OCI-LY1 (cell line): Measurements from ENCODE around the gene RNF135.

Experiments
- EZH2 ChIP-seq: fragments of 200-600 bp; sonication (generic), shearing (Covaris generic); IDR thresholded peaks from 2 replicates; pipeline ENCODE4 v1.8.0; 2017; ENCODE audit warnings: borderline replicate concordance, mixed run types, mild to moderate bottlenecking, antibody characterized with exemption, low read length, moderate library complexity, mixed read lengths
- TF ChIP-seq, protein P1 (sequence below): fragments of 200-600 bp; sonication (generic), shearing (Covaris generic); IDR thresholded peaks from 2 replicates; pipeline ENCODE4 v1.5.1; 2017; ENCODE audit warnings: mild to moderate bottlenecking, antibody characterized with exemption, low read length, moderate library complexity, mixed read lengths

DNA sequence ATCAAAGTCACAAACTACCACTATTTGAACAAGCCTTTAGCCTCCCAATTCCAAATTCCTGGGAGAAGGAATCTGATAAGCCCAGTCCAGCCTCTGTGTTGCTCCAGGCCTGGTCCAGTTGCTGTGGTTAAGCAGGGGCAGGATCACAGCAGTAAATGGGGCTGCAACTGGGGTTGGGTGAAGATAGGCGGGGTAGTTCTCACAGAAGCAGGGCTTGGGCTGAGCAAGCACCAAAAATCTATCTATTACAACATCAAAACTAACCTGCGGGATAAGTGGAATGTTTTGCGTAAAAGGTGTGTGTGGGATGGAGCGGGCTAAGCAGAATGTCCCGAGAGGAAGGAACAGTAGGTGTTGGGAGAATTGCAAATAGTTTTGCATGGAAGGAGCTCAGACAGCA is 23.0 kb upstream of the RNF135 start:
- TF ChIP-seq, protein P1, sequence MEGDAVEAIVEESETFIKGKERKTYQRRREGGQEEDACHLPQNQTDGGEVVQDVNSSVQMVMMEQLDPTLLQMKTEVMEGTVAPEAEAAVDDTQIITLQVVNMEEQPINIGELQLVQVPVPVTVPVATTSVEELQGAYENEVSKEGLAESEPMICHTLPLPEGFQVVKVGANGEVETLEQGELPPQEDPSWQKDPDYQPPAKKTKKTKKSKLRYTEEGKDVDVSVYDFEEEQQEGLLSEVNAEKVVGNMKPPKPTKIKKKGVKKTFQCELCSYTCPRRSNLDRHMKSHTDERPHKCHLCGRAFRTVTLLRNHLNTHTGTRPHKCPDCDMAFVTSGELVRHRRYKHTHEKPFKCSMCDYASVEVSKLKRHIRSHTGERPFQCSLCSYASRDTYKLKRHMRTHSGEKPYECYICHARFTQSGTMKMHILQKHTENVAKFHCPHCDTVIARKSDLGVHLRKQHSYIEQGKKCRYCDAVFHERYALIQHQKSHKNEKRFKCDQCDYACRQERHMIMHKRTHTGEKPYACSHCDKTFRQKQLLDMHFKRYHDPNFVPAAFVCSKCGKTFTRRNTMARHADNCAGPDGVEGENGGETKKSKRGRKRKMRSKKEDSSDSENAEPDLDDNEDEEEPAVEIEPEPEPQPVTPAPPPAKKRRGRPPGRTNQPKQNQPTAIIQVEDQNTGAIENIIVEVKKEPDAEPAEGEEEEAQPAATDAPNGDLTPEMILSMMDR: no peak
- TF ChIP-seq EZH2: no peak
